GM13977 (cell line): ENCODE results near the gene SCD5.

Experiments
- DNase-seq: peaks from one replicate; pipeline ENCODE4 v3.0.0; 2012; ENCODE audit warnings: low spot score
- in situ Hi-C: fragments of 300-500 bp; cut with MboI; formaldehyde crosslinking; loops from one replicate; pipeline ENCODE4 v1.12.0; 2022; ENCODE audit warnings: low sequenced_read_pairs, low pct_unique_long_range_greater_than_20kb, mixed read lengths, inconsistent platforms; ENCODE audit not compliant: unreplicated experiment
- TF ChIP-seq, protein P1 (sequence below): IDR thresholded peaks from 2 replicates; pipeline ENCODE4 v1.5.1; 2012; ENCODE audit warnings: mild to moderate bottlenecking, control low read depth; ENCODE audit not compliant: insufficient read depth; ENCODE audit errors: extremely low read depth, missing control alignments

Gene SCD5

DNA sequence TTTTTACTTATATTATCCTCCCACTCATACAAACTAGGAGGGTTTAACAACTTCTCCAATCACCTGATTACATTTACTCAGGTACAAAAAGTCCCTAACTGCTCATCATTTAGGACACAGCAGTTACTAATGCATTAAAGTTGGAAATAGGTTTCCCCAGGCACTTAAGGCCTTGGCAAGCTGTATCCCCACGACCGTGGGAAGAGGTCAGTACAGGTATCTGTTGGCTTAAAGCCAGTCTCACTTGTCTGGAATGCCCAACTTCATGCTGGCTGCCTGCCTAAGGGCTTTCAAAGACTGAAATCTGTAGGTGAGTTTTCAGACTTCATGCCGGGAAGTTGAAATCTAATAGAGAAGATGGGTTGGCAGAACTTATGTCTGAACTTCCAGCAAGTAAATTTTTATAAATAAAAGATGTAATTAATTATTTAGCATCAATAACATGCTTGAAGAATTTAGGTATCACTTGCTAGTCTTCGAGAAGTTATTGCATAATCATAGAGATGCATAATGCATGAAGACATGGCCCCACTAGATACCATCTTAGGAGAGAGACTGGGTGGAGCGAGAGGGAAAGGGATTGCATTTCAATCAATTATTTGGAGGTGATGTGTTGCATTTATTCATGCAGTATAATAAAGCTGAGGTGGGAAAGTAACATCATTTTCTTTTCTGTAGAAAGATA is 54.2 kb downstream of the SCD5 start:
- no peak for DNase-seq
- in situ Hi-C loops = no loop called here

DNA sequence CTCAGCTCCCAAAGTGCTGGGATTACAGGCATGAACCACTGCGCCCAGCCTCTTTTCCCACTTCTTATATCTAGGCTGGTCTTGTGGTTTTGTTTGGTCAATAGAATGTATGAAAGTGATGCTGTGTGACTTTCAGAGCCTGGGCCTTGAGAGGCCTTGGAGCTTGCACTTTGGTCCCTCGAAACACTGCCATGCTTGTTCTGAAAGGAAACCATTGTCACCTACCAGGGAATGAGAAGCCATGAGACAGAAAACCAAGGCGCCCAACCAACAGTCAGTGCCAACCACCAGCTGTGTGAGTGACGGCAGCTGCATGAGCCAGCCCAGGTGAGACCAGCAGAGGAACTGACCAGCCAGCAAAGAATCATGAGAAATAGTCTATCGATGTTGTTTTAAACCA is 57.4 kb downstream of the SCD5 start:
- no peak for DNase-seq
- TF ChIP-seq, protein P1, sequence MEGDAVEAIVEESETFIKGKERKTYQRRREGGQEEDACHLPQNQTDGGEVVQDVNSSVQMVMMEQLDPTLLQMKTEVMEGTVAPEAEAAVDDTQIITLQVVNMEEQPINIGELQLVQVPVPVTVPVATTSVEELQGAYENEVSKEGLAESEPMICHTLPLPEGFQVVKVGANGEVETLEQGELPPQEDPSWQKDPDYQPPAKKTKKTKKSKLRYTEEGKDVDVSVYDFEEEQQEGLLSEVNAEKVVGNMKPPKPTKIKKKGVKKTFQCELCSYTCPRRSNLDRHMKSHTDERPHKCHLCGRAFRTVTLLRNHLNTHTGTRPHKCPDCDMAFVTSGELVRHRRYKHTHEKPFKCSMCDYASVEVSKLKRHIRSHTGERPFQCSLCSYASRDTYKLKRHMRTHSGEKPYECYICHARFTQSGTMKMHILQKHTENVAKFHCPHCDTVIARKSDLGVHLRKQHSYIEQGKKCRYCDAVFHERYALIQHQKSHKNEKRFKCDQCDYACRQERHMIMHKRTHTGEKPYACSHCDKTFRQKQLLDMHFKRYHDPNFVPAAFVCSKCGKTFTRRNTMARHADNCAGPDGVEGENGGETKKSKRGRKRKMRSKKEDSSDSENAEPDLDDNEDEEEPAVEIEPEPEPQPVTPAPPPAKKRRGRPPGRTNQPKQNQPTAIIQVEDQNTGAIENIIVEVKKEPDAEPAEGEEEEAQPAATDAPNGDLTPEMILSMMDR = no peak
- in situ Hi-C loops = no loop called here

More for the DNA sequence above, 54.2 kb downstream of the SCD5 start:
- TF ChIP-seq, protein P1 = no peak

DNA sequence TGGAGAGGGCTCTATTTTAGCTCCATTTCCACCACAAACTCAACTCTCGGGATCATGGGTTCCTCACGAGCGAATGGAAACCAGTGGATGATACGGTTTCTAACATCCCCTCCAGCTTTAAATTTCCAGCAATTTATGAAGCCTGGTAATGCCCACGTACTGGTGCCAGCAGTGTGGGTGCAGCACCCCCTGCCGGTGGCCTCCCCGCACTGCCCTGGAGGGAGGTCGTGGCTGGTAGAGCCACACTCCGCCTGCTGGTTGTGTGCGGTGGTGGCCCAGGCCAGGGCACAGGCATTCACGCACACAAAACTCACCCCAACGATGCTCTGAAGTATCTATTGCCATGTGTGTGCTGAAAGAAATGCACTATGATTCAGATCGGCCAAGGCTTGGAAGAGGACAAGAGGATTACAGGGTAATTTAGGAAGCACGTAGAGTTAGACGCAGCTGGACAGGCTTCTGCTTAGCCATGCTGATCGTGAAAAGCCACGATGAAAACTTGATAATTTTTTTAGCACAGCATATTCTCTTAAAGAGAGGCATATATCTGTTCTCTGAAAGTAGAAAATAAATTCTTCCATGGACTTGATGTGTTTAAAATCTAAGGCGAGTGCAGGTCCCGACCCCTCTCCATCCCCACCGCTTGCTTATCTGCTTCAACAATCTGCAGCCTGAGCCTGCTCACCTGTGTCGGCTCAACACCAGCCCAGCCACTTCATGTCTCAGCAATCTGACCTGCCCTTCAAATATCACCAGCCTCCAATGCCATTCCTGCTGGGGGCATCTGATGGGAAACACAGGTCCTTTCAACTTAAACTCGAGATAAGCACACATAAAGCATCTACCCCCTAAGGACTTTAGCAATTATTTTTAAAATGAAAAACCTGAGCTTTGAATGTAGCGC is 59.1 kb downstream of the SCD5 start:
- in situ Hi-C loops = no loop called here
- DNase-seq = peak; percentile 79
- TF ChIP-seq, protein P1 = peak; percentile 97

DNA sequence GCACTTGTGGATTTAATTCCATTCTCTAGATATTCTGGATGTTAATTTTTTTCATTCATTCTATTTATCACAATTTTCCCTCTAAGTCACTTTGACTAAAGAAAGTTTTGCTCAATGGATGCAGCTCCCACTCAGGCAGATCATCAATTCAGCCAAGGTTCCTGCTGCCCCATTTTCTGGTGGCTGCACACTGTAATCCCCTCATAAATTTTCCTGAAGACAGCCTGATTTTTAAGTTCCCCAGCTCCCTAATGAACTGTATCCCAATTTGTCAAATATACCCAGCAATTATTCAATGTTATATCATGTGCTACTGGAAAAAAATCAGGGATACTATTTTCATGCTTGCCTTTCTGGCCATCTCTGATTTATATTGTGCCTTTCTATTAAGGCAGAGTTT is 61.2 kb downstream of the SCD5 start:
- TF ChIP-seq, protein P1 = no peak
- in situ Hi-C loops = no loop called here
- no peak for DNase-seq

DNA sequence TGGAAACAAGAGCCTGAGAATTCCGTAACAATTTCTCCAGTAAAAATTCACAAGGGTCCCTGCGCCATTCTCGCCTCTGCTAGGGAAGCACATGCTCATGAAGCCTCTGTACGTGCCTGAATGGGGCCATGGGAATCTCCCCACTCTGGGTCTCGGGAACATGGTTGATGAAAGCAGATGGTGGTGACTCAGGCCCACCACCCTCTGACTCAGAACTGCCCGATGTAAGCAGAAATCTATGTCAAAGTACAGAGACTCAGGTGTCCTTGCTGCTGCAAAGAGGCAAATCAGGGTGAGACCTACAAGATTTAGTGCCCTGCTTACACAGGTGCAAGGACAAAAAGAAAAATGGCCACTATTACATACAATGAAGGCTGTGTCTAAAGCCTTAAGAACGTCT is 65.0 kb downstream of the SCD5 start:
- no peak for DNase-seq
- in situ Hi-C loops = no loop called here
- TF ChIP-seq, protein P1 = no peak

DNA sequence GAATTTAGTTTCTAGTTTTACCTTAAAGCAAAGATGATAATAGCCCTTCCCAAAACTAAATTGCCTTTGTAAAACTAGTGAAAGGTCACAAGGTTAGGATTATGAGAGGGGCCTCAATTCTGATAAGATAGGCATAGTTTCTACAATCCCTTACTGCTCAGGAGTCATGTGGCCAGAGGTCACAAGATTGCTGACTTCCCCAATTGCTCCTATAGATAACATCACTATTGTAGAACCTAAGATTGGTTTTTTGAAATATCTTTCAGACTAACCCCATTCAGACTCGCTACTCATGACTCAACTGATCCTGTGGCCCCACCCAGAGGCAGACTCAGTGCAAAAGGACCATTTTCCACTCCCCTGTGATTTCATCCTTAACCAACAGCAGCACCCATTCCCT is 70.3 kb downstream of the SCD5 start:
- TF ChIP-seq, protein P1 = no peak
- in situ Hi-C loops = no loop called here
- DNase-seq = no peak
